H1 (cell line): Measurements from ENCODE around the gene SMIM32. TPM values are rescaled to one million over a fixed set of nuclear protein-coding genes. Genes with fewer than 3 reads are reported as not detected.

Experiments used
- FOSL1 ChIP-seq: IDR thresholded peaks from 2 replicates; pipeline ENCODE4 v1.6.1; 2011; ENCODE audit warnings: mild to moderate bottlenecking, low read depth, low read length, moderate library complexity; ENCODE audit not compliant: insufficient read depth
- NRF1 ChIP-seq: IDR thresholded peaks from 2 replicates; pipeline ENCODE4 v1.6.1; 2011; ENCODE audit warnings: mild to moderate bottlenecking, low read depth, low read length, improper control_type of control experiment
- RFX5 ChIP-seq: IDR thresholded peaks from 2 replicates; pipeline ENCODE4 v1.6.1; 2011; ENCODE audit warnings: low read depth, low read length, improper control_type of control experiment, borderline replicate concordance
- SP4 ChIP-seq: IDR thresholded peaks from 2 replicates; pipeline ENCODE4 v1.6.1; 2012; ENCODE audit warnings: low read length, inconsistent platforms
- YY1 ChIP-seq: IDR thresholded peaks from 2 replicates; pipeline ENCODE4 v1.6.1; 2011; ENCODE audit warnings: low read depth, mild to moderate bottlenecking, low read length
- polyA plus RNA-seq, 7 experiments: library from polyadenylated mRNA; depleted of rRNA in 3 of 7; stranded (reverse) in 5 of 7; unstranded in 2 of 7; fragments of >200 nt in 5 of 7; fragments of 200-250 nt in 2 of 7; gene quantifications; 1 replicate in 5 of 7; 2 replicates in 1 of 7; 4 replicates in 1 of 7; pipeline versions ENCODE4 v1.2.1 to v1.2.3, GENCODE V29; 2011 to 2013; ENCODE audit warnings: missing spikeins in 2 of 7, mixed read lengths in 2 of 7
- total RNA-seq: library from RNA; stranded (reverse); fragmentation: NEBNext Ultra II Directional; extraction: Animal tissue kit (Norgen Biotek cat#: 25700); gene quantifications from 2 replicates; pipeline ENCODE4 v1.2.1, GENCODE V29; 2021

Gene SMIM32
- total and polyA plus RNA-seq, 2 of the 8 experiments (the other 6 are each of a cell fraction or from before 2014, with no cell fraction given), result 0.09 to 0.22 TPM

DNA sequence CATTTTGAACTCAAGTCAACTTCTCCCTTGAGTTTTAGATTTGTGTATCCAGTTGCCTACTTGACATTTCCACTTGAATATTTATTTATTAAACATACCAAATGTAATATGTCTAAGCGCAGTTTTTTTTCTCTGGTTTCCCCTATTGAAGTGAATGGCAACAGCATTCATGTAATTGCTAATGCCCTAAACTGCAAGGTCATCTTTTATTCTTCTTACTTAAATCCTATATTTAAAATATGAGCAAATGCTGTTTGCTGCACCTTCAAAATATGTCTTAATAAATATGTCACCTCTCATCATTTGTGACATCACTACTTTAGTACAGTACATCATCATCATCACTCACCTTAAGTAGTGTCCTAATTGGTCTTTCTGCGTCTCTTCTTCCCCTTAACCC, 37.9 kb downstream of the SMIM32 start (continued):
- TF ChIP-seq RFX5 (no peak), NRF1 (no peak), FOSL1 (no peak), SP4 (no peak), YY1 (no peak)
